GM21526 (cell line): ENCODE measurements around the gene CRNN.

Source experiments
- ATAC-seq: cut with Tn5 transposase; IDR thresholded peaks from one replicate; pipeline ENCODE4 v1.9.1; 2021; ENCODE audit warnings: moderate library complexity; ENCODE audit not compliant: unreplicated experiment, low FRiP score

Gene CRNN

DNA sequence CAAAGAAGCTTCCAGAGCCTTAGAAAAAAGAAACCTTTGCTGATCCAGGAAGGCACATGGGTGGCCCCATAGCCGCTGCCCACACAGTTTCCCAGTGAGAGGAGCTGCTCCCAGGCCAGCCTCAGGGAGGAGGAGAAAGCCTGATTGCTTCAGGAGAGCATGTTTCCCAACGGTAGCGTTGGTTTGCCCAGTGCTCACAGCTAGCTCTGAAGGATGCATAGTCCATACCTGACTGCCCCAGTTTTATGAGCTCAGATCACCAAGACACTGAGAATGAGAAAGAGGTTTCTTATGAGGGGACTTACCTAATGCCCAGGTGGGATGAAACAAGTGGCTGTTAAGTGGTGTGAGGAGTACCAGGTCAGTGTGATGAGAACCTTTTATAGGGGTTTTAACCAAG, at the start of gene CRNN:
TSS of gene CRNN (minus strand) at position 355 of the 400 bp plus-strand sequence. CDS start 2,030 bp downstream, outside the sequence.
- no peak for ATAC-seq

DNA sequence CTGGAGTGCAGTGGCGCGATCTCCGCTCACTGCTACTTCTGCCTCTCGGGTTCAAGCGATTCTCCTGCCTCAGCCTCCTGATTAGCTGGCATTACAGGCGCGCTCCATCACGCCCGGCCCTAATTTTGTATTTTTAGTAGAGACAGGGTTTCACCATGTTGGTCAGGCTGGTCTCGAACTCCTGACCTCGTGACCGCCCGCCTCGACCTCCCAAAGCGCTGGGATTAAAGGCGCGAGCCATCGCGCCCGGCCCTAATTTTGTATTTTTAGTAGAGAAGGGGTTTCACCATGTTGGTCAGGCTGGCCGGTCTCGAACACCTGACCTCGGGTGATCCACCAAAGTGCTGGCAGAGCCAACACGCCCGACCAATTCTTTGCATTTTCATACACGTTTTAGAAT, 48.6 kb upstream of the CRNN start:
- no peak for ATAC-seq

DNA sequence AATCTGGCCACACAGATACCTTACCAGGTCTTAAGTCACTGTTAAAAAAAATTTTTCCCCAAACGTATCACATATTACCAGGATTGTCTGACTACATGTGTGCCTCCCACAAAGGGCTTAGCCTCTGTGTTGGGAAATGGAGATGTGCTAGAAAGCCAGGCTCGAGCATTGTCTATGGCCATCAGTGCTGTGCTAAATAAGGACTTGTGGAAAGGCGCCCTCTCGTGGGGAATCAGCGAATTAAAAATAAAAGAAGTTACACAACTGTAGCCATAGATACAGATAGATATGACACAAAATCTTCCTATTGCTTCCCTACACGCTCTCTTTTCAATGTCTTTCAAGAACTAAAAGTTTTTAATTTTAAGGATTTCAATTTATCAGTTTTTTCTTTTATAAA, 47.5 kb upstream of the CRNN start:
- no peak for ATAC-seq

DNA sequence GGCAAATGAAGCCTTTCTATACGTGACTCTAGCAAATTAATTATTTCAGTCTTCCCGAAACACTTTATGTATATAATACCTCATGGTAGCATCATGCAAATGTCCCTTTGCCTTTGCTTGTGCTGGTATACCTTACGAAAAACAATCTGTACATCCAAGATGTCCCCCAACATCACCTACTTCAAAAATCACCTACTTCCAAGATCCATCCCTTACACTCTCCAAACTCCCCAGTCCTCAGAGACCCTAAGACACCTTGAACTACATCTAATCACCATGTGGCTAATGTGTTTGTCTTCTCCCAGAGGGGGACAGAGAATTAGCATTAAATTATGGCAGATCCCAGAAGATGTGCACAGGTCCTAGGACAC, 46.5 kb upstream of the CRNN start:
- ATAC-seq: no peak

DNA sequence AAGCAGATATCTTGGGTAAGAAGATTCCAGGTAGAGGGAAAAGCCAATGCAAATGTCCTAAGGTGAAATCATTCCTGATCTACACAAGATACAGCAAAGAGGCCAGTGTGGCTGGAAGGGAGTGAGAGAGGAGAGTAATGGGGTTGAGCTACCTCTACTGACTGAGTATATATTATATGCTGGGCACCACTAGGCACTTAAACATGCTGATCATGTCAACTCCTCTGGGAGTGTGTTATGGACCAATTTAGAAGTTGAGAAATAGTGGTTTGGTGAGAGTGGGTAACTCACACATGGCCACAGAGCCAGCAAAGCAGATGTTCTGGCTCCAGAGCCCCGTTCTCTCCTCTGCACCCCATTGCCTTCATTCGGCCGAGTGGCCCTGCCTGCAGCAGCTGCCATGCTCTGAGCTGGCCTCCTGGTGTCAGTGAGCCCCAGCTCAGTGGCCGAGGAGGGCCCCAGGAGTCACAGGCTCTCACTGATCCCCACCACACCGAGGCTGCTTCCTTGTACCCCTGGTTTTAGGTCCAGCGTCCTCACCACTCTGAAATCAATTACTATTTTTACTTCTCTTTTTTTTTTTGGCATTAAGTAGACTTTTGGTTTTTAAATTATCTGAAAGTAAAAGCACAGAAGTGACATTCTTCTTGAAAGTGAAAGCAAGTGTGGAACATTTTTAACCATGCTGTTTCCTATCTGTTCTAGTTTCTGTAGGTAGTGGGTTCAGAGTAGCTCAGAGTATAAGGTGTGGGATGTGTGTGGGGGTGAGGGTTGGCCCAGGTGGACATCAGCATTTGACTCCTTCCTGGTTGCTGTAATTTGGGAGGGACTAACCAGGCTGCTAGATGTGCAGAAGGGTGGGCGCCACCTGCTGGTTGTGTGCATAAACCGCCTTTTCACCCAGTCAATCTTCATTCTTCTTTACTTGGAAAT, 45.8 kb upstream of the CRNN start:
- ATAC-seq: peak; percentile 95

DNA sequence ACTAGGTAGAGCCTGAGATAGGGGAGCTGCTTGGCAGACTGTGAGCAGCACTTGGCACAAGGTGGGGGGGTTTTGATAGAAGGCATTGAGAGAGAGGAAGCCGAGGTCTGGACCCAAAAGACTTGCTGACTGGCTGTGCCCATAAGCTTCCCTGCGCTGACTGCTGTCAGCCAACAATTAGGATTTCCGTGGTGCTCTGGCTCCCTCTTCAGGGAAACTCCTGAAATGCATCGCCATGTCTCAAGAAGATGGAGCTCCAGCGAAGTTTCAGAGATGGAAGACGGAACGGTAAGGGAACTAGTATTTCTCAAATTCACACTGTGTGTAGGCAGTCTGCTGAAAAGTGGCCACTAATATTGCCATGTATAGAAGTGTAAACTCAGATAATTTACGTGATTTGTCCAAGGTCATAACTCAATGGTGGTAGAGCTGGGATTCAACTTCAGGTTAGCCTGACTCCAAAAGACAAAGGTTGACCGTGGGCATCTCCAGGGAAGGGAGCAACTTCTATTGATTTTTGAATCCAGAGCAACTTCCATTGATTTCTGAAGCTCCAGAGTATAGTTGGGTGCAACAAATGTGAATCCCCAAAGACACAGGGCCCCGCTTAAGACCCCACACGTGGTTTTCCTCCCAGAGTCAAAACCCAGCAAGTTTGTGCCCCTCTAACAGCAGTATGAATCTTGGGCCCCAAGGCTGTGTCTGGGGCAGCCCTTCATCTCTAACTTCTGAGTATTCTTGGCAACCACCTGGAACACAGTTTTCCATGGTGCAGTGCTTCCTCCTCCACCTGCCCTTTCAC, 44.5 kb upstream of the CRNN start:
- no peak for ATAC-seq

DNA sequence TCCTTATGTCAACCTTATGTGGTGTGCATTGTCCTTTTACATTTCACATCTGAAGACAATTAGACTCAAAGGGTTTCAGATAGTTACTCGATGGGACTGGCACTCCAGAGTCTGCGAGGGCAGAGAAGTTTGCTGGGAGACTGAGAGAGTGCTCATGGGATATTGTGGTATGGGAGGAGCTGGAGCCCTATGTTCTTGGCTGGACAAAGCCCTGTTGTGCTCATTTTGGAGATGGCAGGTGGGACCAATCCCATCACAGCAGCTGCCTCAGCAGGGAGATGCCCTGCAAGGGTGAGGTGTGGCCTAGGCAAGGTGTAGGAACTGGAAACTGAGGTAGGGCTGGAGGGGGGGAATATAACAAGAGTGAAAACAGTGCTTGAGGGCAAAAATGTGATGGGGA, 43.5 kb upstream of the CRNN start:
- ATAC-seq: no peak

DNA sequence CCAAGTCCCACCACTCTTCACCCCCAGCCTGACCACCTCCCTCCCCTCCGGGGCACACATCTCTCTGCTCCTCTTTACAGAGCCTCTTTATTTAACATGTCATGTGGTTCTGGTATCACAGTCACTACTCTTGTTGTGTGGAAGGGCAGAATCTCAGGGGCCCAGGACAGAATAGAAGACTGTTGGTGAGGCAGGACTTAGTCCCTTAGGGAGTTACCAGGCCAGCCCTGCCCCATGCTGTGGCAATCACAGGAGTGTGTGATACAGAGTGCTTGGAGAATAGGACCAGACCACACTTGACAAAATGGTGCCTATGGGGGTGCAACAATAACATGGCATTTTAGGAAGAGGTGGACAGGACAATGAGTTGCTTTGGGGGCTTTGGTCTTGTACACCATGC, 43.0 kb upstream of the CRNN start:
- no peak for ATAC-seq

DNA sequence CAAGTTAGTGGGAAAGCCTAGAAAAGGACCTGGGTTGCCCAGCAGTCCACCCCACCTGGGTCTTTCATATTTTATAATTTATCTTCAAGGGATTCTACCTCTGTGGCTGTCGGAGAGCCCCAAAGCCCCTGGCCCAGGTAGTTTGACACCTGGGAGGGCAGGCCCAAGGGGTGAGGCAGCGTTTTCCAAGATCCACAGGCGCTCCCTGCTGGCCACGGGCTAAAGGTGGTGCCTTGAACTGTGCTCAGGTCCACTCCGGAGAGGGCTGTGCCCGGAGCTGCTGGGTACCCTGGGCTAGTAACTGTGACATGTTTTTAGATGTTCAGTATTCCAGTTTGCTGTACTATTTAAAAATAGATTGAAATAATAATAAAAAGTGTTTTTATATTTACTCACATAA, 37.2 kb upstream of the CRNN start:
- ATAC-seq: no peak

DNA sequence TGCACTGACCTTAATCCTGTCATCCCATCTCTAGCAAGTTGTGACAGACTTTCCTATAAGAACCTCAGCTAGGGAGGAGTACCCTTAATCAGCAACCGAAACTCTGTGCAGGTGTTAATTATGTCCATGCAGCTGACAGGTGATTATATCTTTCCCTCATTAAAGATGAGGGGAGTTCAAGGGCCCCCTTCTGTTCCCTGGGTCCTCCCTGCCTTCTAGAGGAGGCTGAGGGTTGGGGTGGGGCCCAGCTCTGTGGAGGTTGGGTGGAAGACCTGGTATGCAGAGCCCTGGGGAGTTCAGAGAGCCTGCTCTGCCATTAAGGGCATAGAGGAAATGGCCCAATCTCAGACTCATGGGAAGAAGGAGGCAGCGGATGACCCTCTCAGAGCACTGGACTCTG, 35.6 kb upstream of the CRNN start:
- ATAC-seq: no peak

DNA sequence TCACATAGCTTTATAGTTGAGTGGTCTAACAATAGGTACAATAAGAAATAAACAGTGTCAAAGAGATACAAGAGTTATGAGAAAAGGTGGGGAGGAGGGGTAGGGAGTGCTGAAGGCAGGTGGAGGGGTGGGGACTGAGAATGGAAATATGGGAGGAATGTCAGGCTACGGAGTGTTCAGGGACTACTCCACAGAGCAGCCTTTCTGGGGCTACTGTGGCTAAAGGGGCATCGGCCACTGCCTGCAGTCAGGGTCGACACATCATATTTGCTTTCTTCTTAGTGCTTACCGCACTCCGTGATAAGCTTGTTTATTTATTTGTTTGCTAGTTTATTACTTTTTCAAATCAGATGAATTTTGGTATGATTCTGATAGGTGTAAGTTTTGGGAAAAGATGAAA, 34.4 kb upstream of the CRNN start:
- no peak for ATAC-seq

DNA sequence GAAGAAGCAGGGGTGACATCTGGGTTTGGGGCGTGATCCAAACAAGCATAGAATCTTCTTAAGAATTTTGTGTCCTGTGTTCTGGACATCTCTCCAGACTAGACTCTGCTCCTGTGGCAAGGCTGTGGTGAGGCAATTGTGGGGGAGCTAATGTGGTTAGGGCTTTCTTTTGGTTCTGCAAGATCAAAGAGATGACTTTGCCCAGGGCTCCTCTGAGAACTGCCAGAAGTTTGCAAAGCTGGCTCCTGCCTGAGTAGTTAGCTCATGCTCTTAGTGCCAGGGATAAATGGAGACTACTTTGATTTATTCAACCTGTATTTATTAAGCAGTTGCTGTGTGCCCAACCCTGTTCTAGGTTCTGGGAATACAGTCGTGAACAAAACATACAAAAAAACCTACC, 34.0 kb upstream of the CRNN start:
- no peak for ATAC-seq

DNA sequence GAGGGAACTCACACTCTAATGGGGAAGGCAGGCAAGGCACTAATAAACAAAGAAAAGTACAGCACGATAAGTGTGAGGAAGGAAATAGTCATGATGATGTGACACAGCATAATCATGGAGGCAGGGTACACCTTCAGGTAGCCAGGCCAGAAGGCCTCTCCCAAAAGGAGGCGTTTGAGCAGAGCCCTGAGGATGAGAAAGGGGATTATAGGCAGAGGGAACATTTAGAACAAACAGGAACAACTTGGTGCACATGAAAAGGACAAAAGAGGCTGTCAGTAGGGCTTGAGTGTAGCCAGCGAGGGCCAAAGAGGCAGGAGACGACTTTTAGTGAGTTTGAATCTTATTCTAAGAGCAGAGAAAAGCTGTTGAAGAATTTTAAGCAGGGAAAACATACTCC, 33.4 kb upstream of the CRNN start:
- ATAC-seq: no peak

DNA sequence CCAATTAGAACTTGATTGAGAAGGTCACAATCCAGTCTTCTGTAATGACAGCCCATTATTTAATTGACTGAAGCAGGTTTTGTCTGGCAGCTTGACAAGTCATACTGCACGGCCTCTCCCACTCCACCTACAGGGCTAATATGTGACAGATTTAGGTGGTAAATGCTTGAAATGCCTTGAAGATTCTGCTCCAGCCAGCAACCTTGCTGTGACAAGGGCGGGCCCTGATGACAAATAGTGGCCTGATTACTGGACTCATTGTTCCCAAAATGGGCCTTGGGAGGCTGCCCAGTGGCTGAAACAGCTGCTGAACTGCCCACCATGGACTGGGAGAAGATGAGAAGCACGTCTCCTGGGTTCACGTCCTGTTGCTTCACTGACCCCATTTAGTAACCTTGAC, 30.0 kb upstream of the CRNN start:
- no peak for ATAC-seq

DNA sequence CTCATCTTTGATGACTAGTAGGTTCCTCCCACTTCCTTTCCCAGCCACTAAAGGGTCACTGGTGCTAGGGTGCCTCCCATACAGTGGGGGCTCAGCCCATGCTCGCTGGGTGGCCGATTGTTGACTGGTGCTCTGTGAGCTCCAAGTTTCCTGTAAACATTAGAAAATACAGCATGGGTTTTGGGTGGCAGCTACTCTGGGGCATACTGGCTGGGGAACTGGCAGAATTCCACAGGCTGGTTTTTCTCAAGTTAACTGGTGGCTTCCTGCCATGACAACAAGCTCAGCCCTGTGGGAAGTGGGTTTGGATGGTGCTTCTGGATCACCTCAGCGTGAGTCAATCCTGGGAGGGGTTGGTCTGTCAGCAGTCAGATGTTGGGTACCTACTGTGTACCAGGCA, 28.7 kb upstream of the CRNN start:
- ATAC-seq: no peak

DNA sequence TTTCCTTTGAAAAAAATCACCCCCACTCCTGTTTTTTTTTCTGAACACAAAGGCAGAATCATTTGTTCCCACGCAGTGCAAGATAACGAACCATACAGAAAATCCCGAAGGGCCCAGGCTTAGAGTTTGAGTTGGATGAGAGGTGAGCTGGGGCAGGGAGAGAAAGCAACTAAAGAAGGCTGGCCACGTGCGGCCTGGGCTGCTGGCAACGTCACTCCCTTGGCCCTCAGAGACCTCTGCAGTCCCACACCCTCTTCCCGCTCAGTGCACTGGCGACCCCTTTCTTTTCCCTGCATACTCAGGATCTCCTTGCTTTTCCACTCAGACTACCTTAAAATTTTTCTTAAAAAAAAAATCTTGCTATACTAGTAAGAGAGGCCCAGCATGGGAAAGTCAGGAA, 28.2 kb upstream of the CRNN start:
- ATAC-seq: no peak

DNA sequence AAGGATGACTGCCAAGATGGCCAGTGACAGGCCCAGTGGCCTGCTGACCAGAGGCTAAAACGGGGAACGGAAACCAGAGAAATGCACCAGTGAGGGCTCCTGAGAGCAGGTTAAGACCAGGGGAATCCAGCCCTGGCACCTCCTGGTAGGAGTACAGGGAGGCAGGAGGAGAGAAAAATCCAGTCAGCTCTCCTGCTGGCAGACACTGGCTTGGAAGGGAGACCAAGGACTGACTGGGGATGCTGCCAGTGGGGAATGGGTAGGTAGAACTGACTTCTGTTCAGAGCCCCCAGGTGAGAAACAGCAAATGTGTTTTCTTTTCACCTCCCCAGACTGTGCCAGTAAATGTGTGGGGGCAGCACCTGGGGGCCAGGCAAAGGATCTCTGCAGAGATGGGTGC, 27.7 kb upstream of the CRNN start:
- ATAC-seq: no peak

DNA sequence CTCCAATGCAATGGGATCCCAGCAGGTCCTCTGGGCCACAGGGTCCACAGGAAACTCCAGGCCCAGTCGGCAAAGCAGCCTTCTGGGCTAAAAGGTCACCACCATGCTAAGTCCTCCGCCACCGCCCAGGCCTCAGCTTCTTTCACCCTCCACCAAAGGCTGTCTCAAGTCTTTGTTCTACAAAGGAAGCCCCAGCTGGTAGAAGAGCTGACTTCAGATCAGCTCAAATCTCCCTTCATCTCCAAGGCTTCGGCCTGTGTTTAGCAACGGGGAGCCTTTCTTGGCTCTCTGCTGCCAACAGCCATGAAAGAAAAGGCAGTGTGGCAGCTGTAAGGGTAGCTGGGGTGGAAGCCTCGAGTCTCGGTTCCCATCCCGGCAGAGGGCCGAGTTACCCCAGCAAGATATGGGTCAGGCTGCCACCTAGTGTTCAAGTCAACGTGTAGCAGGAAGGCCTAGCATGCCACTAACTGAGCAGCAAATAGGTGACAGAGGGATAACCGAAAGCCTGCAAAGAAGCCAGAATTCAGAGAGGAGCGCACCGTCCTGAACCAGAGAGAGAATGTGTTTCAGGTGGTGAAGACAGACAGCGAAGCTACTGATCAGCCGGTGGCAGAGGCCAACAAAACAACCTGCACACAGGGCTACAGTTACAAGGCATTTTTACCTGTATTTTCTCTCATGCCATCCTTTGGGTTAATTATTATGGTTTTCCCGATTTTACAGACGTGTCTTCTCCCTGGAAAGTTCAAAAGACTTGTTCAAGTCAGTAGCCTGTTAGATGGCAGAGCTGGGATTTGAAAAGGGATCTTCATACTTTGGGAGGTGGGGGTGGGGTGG, 26.8 kb upstream of the CRNN start:
- peak; percentile 87 for ATAC-seq

DNA sequence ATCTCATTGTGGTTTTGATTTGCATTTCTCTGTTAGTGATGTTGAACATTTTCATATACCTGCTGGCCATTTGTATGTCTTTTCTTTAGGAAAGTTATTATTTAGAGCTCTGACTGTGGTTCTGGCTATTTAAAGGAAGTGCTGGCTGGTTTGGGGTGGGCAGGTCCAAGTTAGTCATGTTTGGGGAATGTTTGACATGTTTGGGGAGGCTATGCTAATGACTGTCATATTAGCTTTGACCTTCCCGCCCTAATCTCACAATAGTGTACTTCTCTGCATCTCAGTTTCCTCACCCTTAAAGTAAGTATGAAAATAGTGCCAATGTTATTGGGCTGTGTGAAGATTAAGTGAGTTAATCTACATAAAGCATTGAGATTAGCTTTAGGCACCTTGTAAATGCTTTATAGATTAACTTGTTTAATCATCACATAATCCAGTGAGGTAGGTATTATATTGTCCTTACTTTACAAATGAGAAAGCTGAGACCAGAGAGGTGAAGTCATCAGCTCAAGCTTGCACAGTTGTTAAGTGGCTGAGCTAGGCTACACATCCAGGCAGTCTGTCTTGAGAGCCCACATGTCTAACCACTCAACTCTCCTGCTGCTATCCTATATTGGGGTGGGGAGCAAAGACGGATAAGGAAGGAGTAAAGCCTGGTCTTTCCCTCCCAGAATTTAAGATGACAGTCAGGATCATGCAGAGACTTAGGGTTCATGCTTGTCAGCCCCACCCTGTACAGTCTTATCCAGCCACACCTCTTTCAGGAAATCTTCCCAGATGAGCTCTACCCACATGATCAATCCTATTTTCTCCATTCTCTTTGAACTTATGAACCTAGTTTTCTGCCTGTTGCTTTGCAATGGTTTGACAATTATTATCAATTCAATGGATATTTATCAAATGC, 22.8 kb upstream of the CRNN start:
- ATAC-seq: no peak

DNA sequence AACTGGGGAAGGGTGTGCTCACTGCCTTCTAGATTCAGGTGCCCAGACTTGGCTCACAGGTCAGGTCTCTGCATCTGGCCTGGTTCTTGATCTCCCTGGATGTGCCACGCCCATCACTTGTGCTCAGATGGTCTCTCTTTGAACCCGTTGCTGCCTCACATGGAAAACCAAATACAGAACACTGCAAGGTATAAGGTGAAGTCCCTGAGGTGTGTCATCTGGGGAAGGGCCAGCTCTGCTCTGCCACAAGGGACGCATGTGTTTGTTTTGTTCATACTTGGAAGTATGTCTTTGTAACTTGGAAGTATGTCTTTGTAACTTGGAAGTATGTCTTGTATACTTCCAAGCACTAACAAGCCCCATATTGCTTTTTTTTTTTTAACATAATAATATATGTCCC, 13.4 kb upstream of the CRNN start:
- no peak for ATAC-seq
